Panc1 (cell line): ENCODE measurements around the gene C15orf40.

Source experiments
- POLR2AphosphoS5 ChIP-seq: IDR thresholded peaks from 2 replicates; pipeline ENCODE4 v1.6.1; 2012; ENCODE audit warnings: mild to moderate bottlenecking, low read depth, low read length, moderate library complexity
- TCF7L2 ChIP-seq: IDR thresholded peaks from 2 replicates; pipeline ENCODE4 v1.6.1; 2011; ENCODE audit warnings: mild to moderate bottlenecking, low read depth, low read length, inconsistent platforms
- TF ChIP-seq, protein P1 (sequence below): fragments of 450-650 bp; IDR thresholded peaks from 2 replicates; pipeline ENCODE4 v1.5.1; 2017; ENCODE audit warnings: mild to moderate bottlenecking
- TF ChIP-seq, protein P2 (sequence below), 2 experiments: IDR thresholded peaks; 2 replicates each; pipeline ENCODE4 v1.6.1; 2011 to 2012; ENCODE audit warnings: low read depth in 2 of 2, control low read depth in 1 of 2, low read length in 1 of 2, mild to moderate bottlenecking in 1 of 2, moderate library complexity in 1 of 2; ENCODE audit not compliant: insufficient read depth in 1 of 2

DNA sequence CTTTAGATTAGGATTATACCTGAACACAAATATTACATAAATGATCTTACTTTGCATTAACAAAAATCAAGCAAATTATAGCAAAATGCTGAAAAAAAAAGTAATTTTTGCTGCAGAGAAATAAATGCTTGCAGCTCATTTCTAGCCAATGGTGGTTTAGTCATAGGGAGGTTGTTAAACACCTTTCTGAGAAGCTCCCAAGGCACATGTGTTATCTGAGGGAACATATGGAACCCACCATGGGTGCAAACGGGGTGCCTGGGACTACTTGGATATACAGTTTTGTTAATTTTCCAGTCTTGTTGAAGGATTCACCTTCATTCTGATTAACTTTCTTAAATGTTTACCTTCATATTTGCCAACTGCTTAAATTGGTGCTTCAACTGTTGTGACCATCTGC, 34.4 kb downstream of the C15orf40 start:
- TF ChIP-seq, protein P1, sequence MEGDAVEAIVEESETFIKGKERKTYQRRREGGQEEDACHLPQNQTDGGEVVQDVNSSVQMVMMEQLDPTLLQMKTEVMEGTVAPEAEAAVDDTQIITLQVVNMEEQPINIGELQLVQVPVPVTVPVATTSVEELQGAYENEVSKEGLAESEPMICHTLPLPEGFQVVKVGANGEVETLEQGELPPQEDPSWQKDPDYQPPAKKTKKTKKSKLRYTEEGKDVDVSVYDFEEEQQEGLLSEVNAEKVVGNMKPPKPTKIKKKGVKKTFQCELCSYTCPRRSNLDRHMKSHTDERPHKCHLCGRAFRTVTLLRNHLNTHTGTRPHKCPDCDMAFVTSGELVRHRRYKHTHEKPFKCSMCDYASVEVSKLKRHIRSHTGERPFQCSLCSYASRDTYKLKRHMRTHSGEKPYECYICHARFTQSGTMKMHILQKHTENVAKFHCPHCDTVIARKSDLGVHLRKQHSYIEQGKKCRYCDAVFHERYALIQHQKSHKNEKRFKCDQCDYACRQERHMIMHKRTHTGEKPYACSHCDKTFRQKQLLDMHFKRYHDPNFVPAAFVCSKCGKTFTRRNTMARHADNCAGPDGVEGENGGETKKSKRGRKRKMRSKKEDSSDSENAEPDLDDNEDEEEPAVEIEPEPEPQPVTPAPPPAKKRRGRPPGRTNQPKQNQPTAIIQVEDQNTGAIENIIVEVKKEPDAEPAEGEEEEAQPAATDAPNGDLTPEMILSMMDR, result no peak
- TF ChIP-seq POLR2AphosphoS5, result no peak
- no peak for TF ChIP-seq TCF7L2
- TF ChIP-seq, protein P2, sequence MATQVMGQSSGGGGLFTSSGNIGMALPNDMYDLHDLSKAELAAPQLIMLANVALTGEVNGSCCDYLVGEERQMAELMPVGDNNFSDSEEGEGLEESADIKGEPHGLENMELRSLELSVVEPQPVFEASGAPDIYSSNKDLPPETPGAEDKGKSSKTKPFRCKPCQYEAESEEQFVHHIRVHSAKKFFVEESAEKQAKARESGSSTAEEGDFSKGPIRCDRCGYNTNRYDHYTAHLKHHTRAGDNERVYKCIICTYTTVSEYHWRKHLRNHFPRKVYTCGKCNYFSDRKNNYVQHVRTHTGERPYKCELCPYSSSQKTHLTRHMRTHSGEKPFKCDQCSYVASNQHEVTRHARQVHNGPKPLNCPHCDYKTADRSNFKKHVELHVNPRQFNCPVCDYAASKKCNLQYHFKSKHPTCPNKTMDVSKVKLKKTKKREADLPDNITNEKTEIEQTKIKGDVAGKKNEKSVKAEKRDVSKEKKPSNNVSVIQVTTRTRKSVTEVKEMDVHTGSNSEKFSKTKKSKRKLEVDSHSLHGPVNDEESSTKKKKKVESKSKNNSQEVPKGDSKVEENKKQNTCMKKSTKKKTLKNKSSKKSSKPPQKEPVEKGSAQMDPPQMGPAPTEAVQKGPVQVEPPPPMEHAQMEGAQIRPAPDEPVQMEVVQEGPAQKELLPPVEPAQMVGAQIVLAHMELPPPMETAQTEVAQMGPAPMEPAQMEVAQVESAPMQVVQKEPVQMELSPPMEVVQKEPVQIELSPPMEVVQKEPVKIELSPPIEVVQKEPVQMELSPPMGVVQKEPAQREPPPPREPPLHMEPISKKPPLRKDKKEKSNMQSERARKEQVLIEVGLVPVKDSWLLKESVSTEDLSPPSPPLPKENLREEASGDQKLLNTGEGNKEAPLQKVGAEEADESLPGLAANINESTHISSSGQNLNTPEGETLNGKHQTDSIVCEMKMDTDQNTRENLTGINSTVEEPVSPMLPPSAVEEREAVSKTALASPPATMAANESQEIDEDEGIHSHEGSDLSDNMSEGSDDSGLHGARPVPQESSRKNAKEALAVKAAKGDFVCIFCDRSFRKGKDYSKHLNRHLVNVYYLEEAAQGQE (IDR thresholded peaks at IDR 0.05; ENCODE audit: insufficient read depth in 1 of 2, low read depth in 2 of 2, low read length in 1 of 2), result no peak
